Smooth muscle cell (in vitro differentiated cells): ENCODE data around the gene PSME4. TPM values are rescaled to one million over a fixed set of nuclear protein-coding genes. Genes with fewer than 3 reads are reported as not detected.

Experiments
- DNase-seq: peaks from one replicate; lab custom pipeline; 2025; ENCODE audit not compliant: unreplicated experiment; lab: John Stamatoyannopoulos, UW
- H2AFZ ChIP-seq: fragments of 200-600 bp; sonication (generic); 2 replicates; pipeline ENCODE4 v1.6.0; 2016; ENCODE audit warnings: antibody characterized with exemption, low read depth, mild to moderate bottlenecking
- H3F3A ChIP-seq: fragments of 200-600 bp; sonication (generic); 2 replicates; pipeline ENCODE4 v1.6.0; 2017; ENCODE audit warnings: antibody characterized with exemption, low read depth
- H3K27ac ChIP-seq: fragments of 200-600 bp; sonication (generic); 2 replicates; pipeline ENCODE4 v1.5.1; 2016; ENCODE audit warnings: low read depth, mild to moderate bottlenecking
- H3K27me3 ChIP-seq: fragments of 200-600 bp; sonication (generic); 2 replicates; pipeline ENCODE4 v1.6.1; 2016; ENCODE audit warnings: low read depth, mild to moderate bottlenecking
- H3K36me3 ChIP-seq: fragments of 200-600 bp; sonication (generic); 2 replicates; pipeline ENCODE4 v1.5.1; 2016; ENCODE audit warnings: low read depth
- H3K4me1 ChIP-seq: fragments of 200-600 bp; sonication (generic); 2 replicates; pipeline ENCODE4 v1.5.1; 2016; ENCODE audit warnings: low read depth
- H3K4me2 ChIP-seq: fragments of 200-600 bp; sonication (generic); 2 replicates; pipeline ENCODE4 v1.6.0; 2016; ENCODE audit warnings: mild to moderate bottlenecking
- H3K4me3 ChIP-seq: fragments of 200-600 bp; sonication (generic); 2 replicates; pipeline ENCODE4 v1.5.1; 2016; ENCODE audit warnings: mild to moderate bottlenecking
- H3K79me2 ChIP-seq: fragments of 200-600 bp; sonication (generic); 2 replicates; pipeline ENCODE4 v1.6.0; 2016; ENCODE audit warnings: low read depth, mild to moderate bottlenecking
- H3K9ac ChIP-seq: fragments of 200-600 bp; sonication (generic); 2 replicates; pipeline ENCODE4 v1.6.0; 2016; ENCODE audit warnings: low read depth
- H3K9me3 ChIP-seq: fragments of 200-600 bp; sonication (generic); replicated peaks from 2 replicates; pipeline ENCODE4 v1.5.1; 2016; ENCODE audit warnings: low read depth
- H4K20me1 ChIP-seq: fragments of 200-600 bp; sonication (generic); 2 replicates; pipeline ENCODE4 v1.6.0; 2016; ENCODE audit warnings: low read depth
- CTCF ChIP-seq: fragments of 200-600 bp; sonication (generic); IDR thresholded peaks from 2 replicates; pipeline ENCODE4 v1.5.1; 2017; ENCODE audit warnings: borderline replicate concordance, mild to moderate bottlenecking, antibody characterized with exemption; ENCODE audit not compliant: insufficient read depth, poor library complexity, severe bottlenecking
- WGBS: methylation state at CpG from one replicate; pipeline ENCODE4 v1.1.7; 2016; ENCODE audit warnings: low lambda C conversion rate; 5-methylcytosine and 5-hydroxymethylcytosine counted together
- polyA plus RNA-seq: library from polyadenylated mRNA; unstranded; fragments of >200 nt; fragmentation: Nextera tagmentation; extraction: Ambion mirVana; gene quantifications from 2 replicates; pipeline ENCODE4 v1.2.1, GENCODE V29; 2016
- total RNA-seq: library from RNA; depleted of rRNA; stranded (reverse); fragments of >200 nt; gene quantifications from 2 replicates; pipeline ENCODE4 v1.2.3, GENCODE V29; 2014

Gene PSME4
- total and polyA plus RNA-seq, 2 experiments from 2014 or later, result 11.3 to 65.2 TPM

GRCh38 chr2:53960476-53960875 lies 10.3 kb downstream of the PSME4 start:
- no peaks in the 10 kb centered on the region for H3F3A ChIP-seq
- H3K79me2 ChIP-seq, result peaks cover 100% of the 10 kb centered on the region
- no peak for TF ChIP-seq CTCF
- H3K4me1 ChIP-seq, result peaks cover 26% of the 10 kb centered on the region
- H4K20me1 ChIP-seq, result peaks cover 99% of the 10 kb centered on the region
- no peak overlapping the region for H2AFZ ChIP-seq
- no peaks in the 10 kb centered on the region for H3K27me3 ChIP-seq
- no peak overlapping the region for H3K4me2 ChIP-seq
- H3K27ac ChIP-seq, result no peak overlapping the region
- DNase-seq, result no peak
- WGBS, result 57% methylated on average over 4 of the region's 4 CpGs
- no peak overlapping the region for H3K9ac ChIP-seq
- H3K4me3 ChIP-seq, result no peak overlapping the region
- no peaks in the 10 kb centered on the region for H3K9me3 ChIP-seq
- H3K36me3 ChIP-seq, result no peaks in the 10 kb centered on the region

GRCh38 chr2:53958443-53958842 lies 12.3 kb downstream of the PSME4 start:
- Histone ChIP-seq H3K36me3 (no peaks in the 10 kb centered on the region), H3F3A (no peaks in the 10 kb centered on the region), H4K20me1 (peaks cover 99% of the 10 kb centered on the region), H3K79me2 (peaks cover 100% of the 10 kb centered on the region), H3K9me3 (no peaks in the 10 kb centered on the region), H3K4me3 (no peak overlapping the region), H3K27me3 (no peaks in the 10 kb centered on the region), H3K27ac (no peak overlapping the region), H3K9ac (no peak overlapping the region), H2AFZ (no peak overlapping the region), H3K4me1 (peaks cover 26% of the 10 kb centered on the region), H3K4me2 (no peak overlapping the region)
- no peak for DNase-seq
- WGBS, result 92% methylated on average over 2 of the region's 2 CpGs
- no peak for TF ChIP-seq CTCF

GRCh38 chr2:53952519-53952918 lies 18.3 kb downstream of the PSME4 start:
- no peaks in the 10 kb centered on the region for H3F3A ChIP-seq

More at GRCh38 chr2:53952519-53952918, 18.3 kb downstream of the PSME4 start:
- TF ChIP-seq CTCF, result no peak
- 91% methylated on average over 4 of the region's 4 CpGs for WGBS
- Histone ChIP-seq H3K4me3 (no peak overlapping the region), H4K20me1 (peaks cover 96% of the 10 kb centered on the region), H3K4me2 (no peak overlapping the region), H3K9ac (no peak overlapping the region), H3K9me3 (no peaks in the 10 kb centered on the region), H3K27me3 (no peaks in the 10 kb centered on the region), H3K79me2 (peaks cover 96% of the 10 kb centered on the region), H3K27ac (no peak overlapping the region), H2AFZ (no peak overlapping the region), H3K4me1 (peaks cover 9% of the 10 kb centered on the region), H3K36me3 (peaks cover 9% of the 10 kb centered on the region)
- no peak for DNase-seq
